ENCODE results near the gene CCL3. TPM values are rescaled to one million over a fixed set of nuclear protein-coding genes. Genes with fewer than 3 reads are reported as not detected.
"Not testable (repeated sequence)": the region's sequence is repeated elsewhere in the genome, so short reads cannot be mapped to it uniquely, and the experiment has no call there.

The CCL3 gene
- total RNA-seq, 1 experiment from 2014 or later: not detected

GRCh38 chr17:36112572-36112971 is 22.6 kb upstream of the CCL3 start:
- ChIA-PET CTCF (interaction anchor here (1.1 kb wide), 1 partner anchor 36 kb away, joined by 4 read pairs; no protein-coding TSS in a partner anchor), POLR2A (no interaction called here)
- H3K36me3 Mint-ChIP-seq (ENCODE audit: insufficient read depth, unreplicated experiment): no peaks in the 10 kb centered on the region
- intact Hi-C loops (cut with micrococcal nuclease): loop anchor here (10.0 kb wide), 1 partner anchor 72 kb away; no protein-coding TSS in a partner anchor
- BruUV-seq (replicated peaks): no TSS peak
- TF ChIP-seq, protein P1, sequence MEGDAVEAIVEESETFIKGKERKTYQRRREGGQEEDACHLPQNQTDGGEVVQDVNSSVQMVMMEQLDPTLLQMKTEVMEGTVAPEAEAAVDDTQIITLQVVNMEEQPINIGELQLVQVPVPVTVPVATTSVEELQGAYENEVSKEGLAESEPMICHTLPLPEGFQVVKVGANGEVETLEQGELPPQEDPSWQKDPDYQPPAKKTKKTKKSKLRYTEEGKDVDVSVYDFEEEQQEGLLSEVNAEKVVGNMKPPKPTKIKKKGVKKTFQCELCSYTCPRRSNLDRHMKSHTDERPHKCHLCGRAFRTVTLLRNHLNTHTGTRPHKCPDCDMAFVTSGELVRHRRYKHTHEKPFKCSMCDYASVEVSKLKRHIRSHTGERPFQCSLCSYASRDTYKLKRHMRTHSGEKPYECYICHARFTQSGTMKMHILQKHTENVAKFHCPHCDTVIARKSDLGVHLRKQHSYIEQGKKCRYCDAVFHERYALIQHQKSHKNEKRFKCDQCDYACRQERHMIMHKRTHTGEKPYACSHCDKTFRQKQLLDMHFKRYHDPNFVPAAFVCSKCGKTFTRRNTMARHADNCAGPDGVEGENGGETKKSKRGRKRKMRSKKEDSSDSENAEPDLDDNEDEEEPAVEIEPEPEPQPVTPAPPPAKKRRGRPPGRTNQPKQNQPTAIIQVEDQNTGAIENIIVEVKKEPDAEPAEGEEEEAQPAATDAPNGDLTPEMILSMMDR (IDR thresholded peaks at IDR 0.05; ENCODE audit: unreplicated experiment): no peak
- H3K4me3 Mint-ChIP-seq (ENCODE audit: unreplicated experiment): no peak overlapping the region
- H3K27ac Mint-ChIP-seq (ENCODE audit: low read depth, unreplicated experiment): no peak overlapping the region
- no peak for DNase-seq (ENCODE audit: unreplicated experiment)
- H3K9me3 Mint-ChIP-seq (ENCODE audit: unreplicated experiment): peaks cover 7% of the 10 kb centered on the region
- H3K4me1 Mint-ChIP-seq (ENCODE audit: insufficient read depth, unreplicated experiment): peaks cover 6% of the 10 kb centered on the region
- peaks cover 32% of the 10 kb centered on the region for H3K27me3 Mint-ChIP-seq (ENCODE audit: insufficient read depth, unreplicated experiment)

- no peaks in the 10 kb centered on the region for H3K36me3 Mint-ChIP-seq (ENCODE audit: insufficient read depth, unreplicated experiment)
- DNase-seq (ENCODE audit: unreplicated experiment): no peak
- H3K9me3 Mint-ChIP-seq (ENCODE audit: unreplicated experiment): peaks cover 7% of the 10 kb centered on the region
- no peak overlapping the region for H3K4me3 Mint-ChIP-seq (ENCODE audit: unreplicated experiment)
- ChIA-PET CTCF (interaction anchor here (0.6 to 1.4 kb wide), 4 partner anchors 38 to 164 kb away, joined by 3 to 5 read pairs (median 4); partner anchors contain the start of gene CCL15), POLR2A (no interaction called here)
- H3K27me3 Mint-ChIP-seq (ENCODE audit: insufficient read depth, unreplicated experiment): peaks cover 35% of the 10 kb centered on the region
- no peak overlapping the region for H3K27ac Mint-ChIP-seq (ENCODE audit: low read depth, unreplicated experiment)
- intact Hi-C loops (cut with micrococcal nuclease): loop anchor here (10.0 kb wide), 1 partner anchor 74 kb away; no protein-coding TSS in a partner anchor
- BruUV-seq (replicated peaks): no TSS peak
- TF ChIP-seq, protein P1 (IDR thresholded peaks at IDR 0.05; ENCODE audit: unreplicated experiment): no peak
- H3K4me1 Mint-ChIP-seq (ENCODE audit: insufficient read depth, unreplicated experiment): peaks cover 6% of the 10 kb centered on the region
Observed at GRCh38 chr17:36111068-36111490, 21.1 kb upstream of the CCL3 start.

DNA sequence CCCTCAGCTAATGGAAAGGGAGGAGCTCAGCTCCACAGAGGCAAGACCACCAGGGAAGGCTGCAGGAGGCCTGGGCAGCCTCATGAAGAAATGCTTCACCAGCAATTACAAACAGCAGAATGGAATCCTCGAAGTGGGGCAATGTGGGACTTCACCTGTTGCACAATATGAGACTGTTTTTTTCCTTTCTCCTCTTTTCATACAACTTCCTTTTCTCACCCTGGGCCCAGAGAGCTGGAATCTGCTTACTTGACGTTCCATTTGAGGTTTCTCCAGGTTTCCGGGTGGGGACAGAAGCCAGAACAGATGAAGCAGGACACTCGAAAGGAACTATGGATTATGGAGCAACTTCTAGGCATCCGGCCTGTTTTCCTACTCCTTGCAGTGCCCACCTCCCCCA is 18.3 kb upstream of the CCL3 start:
- H3K4me3 Mint-ChIP-seq (ENCODE audit: unreplicated experiment); H3K27ac Mint-ChIP-seq (ENCODE audit: low read depth, unreplicated experiment); H3K9me3 Mint-ChIP-seq (ENCODE audit: unreplicated experiment); POLR2A ChIA-PET; H3K36me3 Mint-ChIP-seq (ENCODE audit: insufficient read depth, unreplicated experiment); DNase-seq (ENCODE audit: unreplicated experiment); BruUV-seq (replicated peaks); intact Hi-C loops (cut with micrococcal nuclease); H3K4me1 Mint-ChIP-seq (ENCODE audit: insufficient read depth, unreplicated experiment): not testable (repeated sequence)
- CTCF ChIA-PET: interaction anchor here (0.6 kb wide), 1 partner anchor 9 kb away, joined by 3 read pairs; no protein-coding TSS in a partner anchor
- H3K27me3 Mint-ChIP-seq (ENCODE audit: insufficient read depth, unreplicated experiment): peaks cover 63% of the 10 kb centered on the region

GRCh38 chr17:36107660-36108059 is 17.7 kb upstream of the CCL3 start:
- H3K27ac Mint-ChIP-seq (ENCODE audit: low read depth, unreplicated experiment): no peak overlapping the region
- TF ChIP-seq, protein P1 (IDR thresholded peaks at IDR 0.05; ENCODE audit: unreplicated experiment): no peak
- H3K4me1 Mint-ChIP-seq (ENCODE audit: insufficient read depth, unreplicated experiment): no peaks in the 10 kb centered on the region
- POLR2A ChIA-PET: no interaction called here
- CTCF ChIA-PET: no interaction called here
- peaks cover 4% of the 10 kb centered on the region for H3K9me3 Mint-ChIP-seq (ENCODE audit: unreplicated experiment)
- no peak for DNase-seq (ENCODE audit: unreplicated experiment)
- intact Hi-C loops (cut with micrococcal nuclease): no loop called here
- no TSS peak for BruUV-seq (replicated peaks)
- peaks cover 69% of the 10 kb centered on the region for H3K27me3 Mint-ChIP-seq (ENCODE audit: insufficient read depth, unreplicated experiment)
- H3K36me3 Mint-ChIP-seq (ENCODE audit: insufficient read depth, unreplicated experiment): no peaks in the 10 kb centered on the region
- no peak overlapping the region for H3K4me3 Mint-ChIP-seq (ENCODE audit: unreplicated experiment)

DNA sequence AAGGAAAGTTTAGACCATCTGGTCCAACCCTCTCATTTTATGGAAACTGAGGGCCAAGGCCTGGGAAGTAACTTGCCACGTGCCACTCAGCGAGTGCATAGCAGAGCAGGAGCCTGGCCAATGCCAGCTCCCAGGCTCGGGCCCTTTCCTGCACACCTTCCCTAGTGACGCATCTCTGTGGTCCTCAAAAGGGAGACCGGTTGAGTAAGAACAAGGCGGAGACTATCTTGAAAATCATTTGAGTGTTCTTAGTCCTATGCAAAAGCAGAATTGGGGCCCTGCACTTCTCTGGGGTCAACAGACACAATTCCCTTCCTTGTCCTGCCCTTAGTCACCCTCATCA is 16.5 kb upstream of the CCL3 start:
- POLR2A ChIA-PET: interaction anchor here (1.6 kb wide), 1 partner anchor 30 kb away, joined by 3 read pairs; no protein-coding TSS in a partner anchor
- no peaks in the 10 kb centered on the region for H3K9me3 Mint-ChIP-seq (ENCODE audit: unreplicated experiment)
- no peak for DNase-seq (ENCODE audit: unreplicated experiment)
- H3K4me1 Mint-ChIP-seq (ENCODE audit: insufficient read depth, unreplicated experiment): no peaks in the 10 kb centered on the region
- intact Hi-C loops (cut with micrococcal nuclease): no loop called here
- BruUV-seq (replicated peaks): no TSS peak
- no peak overlapping the region for H3K4me3 Mint-ChIP-seq (ENCODE audit: unreplicated experiment)
- TF ChIP-seq, protein P1 (IDR thresholded peaks at IDR 0.05; ENCODE audit: unreplicated experiment): no peak
- H3K27me3 Mint-ChIP-seq (ENCODE audit: insufficient read depth, unreplicated experiment): peaks cover 67% of the 10 kb centered on the region
- CTCF ChIA-PET: interaction anchor here (1.0 kb wide), 2 partner anchors 12 to 42 kb away, joined by 4 to 9 read pairs; no protein-coding TSS in a partner anchor
- H3K36me3 Mint-ChIP-seq (ENCODE audit: insufficient read depth, unreplicated experiment): no peaks in the 10 kb centered on the region
- H3K27ac Mint-ChIP-seq (ENCODE audit: low read depth, unreplicated experiment): no peak overlapping the region
